CD4-positive, alpha-beta T cell treated with Interleukin-12 subunit alpha and Interleukin-12 subunit beta, for 1 hour (primary cell): Measurements from ENCODE around the gene HGFAC.
"Not testable (repeated sequence)": the region's sequence is repeated elsewhere in the genome, so short reads cannot be mapped to it uniquely, and the experiment has no call there.

Source experiments
- DNase-seq: peaks from one replicate; pipeline ENCODE4 v3.0.0-alpha.2; 2020

HGFAC gene

DNA sequence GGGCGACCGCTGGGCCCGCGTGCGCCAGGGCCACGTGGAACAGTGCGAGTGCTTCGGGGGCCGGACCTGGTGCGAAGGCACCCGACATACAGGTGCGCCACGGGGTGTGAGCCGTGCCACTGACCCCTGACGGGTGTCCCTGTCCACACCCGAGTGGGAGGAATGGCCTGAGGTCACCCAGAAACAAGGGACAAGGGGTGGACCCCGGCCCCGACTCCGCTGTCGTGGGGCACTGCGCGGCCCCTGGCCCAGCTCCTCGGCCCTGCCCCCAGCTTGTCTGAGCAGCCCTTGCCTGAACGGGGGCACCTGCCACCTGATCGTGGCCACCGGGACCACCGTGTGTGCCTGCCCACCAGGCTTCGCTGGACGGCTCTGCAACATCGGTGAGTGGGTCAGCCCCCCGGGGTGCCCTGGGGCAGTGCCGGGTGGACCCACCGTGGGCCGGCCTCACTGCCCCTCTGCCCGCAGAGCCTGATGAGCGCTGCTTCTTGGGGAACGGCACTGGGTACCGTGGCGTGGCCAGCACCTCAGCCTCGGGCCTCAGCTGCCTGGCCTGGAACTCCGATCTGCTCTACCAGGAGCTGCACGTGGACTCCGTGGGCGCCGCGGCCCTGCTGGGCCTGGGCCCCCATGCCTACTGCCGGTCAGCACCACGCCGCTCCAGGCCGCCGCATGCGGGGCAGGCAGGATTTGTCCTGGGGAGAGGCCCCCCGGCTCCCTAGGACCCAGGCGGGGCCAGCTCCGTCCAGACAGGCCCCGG, 2.8 kb downstream of the HGFAC start:
- DNase-seq = no peak

DNA sequence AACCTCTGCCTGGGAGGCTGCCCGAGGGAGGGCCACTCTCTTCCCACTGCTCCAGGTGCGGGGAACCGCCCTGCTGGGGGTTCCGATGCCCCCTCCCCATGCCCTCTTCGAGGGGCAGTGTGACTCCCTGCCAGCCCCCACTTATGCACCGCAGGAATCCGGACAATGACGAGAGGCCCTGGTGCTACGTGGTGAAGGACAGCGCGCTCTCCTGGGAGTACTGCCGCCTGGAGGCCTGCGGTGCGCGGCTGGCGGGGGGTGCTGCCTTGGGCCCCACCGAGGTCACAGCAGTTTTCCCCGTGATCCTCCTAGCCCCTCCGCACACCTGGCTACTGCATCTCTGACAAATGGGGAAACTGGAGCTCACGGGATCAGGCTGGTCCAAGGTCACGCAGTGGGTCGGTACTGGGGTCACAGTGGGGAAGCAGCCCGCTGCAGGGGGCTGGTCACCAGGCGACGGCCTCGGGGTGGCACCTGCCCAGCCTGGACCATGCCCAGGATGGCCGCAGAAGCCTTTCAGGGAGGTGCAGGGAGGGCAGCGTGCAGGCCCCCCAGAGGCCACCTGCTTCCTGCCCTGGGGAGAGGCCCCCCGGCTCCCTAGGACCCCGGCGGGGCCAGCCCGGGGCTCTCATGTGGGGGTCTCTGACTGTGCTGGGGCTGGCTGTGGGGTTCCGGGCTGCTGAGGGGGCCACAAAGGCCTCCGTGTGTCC, 3.5 kb downstream of the HGFAC start:
- no peak for DNase-seq

DNA sequence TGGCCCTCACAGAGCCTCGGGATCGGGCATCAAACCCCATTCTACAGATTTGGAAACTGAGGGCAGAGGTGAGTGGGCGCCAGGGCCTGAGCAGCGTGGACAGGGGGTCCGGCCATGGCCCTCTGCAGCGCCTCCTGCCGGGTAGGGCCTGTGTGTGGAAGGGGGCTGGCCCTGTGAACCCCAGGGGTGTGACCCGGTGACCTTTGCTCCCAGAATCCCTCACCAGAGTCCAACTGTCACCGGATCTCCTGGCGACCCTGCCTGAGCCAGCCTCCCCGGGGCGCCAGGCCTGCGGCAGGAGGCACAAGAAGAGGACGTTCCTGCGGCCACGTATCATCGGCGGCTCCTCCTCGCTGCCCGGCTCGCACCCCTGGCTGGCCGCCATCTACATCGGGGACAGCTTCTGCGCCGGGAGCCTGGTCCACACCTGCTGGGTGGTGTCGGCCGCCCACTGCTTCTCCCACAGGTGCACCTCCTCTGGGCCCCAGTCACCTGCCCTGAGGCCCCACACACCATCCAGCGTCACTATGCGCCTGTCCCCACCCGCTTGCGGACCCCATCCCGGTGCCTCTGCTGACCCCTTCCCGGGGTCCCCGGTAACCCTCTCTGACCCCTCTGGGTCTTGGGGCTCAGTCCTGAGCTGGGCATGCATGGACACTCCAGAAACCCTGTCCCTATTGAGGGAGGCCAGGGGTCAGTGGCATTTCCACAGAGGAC, 4.2 kb downstream of the HGFAC start:
- no peak for DNase-seq

DNA sequence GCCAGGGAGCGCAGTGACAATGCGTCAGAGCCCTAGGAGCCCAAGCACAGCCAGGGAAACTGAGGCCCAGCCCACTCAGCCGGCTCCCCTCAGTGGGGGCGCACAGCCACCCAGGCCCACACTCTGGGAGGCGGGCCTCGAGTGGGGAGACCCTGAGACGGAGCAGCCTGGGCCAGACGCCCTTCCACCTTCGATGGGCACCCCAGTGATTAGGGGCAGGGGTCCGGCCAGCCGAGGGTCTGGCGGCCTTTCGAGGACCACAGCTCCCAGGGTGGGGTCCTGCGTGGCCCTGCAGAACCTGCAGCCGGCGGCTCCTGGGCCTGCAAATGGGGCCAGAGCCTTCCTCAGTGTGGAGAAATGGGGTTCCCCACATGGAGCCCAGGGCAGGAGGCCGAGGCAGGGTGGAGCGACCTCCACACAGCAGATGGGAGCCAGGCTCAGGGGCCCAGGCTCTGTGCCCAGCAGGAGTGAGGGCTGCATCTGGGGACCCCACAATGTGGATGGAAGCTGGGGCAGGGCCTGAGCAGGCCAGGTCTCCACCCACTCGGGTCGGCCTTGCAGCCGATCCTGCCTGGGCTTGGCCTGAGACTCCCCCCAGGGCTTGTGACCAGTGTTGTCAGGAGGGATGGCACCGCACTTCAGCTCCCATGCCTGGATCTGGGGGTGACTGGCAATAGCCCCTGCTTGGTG, 5.0 kb downstream of the HGFAC start:
- no peak for DNase-seq

DNA sequence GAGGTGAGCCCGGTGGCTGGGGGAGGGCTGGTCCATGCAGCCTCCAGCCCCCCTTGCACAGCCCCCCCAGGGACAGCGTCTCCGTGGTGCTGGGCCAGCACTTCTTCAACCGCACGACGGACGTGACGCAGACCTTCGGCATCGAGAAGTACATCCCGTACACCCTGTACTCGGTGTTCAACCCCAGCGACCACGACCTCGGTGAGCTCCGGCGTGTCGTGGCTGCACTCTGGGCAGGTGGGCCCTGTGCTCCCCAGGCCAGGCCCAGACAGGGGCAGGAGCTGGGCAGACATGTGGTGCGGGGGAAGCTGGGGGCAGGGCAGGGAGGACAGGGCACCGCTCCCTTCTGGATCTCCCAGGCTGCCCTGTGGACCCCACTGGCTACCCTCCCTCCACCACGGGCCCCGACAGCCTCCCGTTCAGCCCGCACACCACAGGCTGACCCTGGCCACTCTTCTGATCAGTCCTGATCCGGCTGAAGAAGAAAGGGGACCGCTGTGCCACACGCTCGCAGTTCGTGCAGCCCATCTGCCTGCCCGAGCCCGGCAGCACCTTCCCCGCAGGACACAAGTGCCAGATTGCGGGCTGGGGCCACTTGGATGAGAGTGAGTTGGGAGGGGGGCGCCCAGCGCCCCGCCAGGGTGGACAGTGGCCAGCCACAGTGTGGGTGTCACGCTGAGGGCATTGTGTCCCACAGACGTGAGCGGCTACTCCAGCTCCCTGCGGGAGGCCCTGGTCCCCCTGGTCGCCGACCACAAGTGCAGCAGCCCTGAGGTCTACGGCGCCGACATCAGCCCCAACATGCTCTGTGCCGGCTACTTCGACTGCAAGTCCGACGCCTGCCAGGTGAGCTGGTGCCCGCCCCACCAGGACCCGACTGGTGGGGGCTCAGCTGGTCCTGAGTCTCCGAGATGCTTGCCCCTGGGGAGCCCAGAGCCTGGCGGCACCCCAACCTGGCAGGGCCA, 5.9 kb downstream of the HGFAC start:
- DNase-seq = no peak

DNA sequence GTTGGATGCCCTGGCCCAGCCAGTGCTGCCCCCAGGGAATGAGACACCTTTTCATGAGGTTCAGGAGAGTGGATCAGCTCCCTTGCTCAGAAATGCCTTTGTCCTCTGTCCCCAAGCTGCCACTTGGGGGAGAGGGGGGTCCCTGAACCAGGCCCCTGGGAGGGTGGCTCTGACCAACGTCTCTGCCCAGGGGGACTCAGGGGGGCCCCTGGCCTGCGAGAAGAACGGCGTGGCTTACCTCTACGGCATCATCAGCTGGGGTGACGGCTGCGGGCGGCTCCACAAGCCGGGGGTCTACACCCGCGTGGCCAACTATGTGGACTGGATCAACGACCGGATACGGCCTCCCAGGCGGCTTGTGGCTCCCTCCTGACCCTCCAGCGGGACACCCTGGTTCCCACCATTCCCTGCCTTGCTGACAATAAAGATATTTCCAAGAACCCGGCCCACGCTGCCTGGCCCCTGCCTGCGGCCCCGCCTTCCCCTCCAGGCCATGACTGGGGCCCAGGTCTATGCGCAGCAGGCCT, 7.3 kb downstream of the HGFAC start:
- no peak for DNase-seq

DNA sequence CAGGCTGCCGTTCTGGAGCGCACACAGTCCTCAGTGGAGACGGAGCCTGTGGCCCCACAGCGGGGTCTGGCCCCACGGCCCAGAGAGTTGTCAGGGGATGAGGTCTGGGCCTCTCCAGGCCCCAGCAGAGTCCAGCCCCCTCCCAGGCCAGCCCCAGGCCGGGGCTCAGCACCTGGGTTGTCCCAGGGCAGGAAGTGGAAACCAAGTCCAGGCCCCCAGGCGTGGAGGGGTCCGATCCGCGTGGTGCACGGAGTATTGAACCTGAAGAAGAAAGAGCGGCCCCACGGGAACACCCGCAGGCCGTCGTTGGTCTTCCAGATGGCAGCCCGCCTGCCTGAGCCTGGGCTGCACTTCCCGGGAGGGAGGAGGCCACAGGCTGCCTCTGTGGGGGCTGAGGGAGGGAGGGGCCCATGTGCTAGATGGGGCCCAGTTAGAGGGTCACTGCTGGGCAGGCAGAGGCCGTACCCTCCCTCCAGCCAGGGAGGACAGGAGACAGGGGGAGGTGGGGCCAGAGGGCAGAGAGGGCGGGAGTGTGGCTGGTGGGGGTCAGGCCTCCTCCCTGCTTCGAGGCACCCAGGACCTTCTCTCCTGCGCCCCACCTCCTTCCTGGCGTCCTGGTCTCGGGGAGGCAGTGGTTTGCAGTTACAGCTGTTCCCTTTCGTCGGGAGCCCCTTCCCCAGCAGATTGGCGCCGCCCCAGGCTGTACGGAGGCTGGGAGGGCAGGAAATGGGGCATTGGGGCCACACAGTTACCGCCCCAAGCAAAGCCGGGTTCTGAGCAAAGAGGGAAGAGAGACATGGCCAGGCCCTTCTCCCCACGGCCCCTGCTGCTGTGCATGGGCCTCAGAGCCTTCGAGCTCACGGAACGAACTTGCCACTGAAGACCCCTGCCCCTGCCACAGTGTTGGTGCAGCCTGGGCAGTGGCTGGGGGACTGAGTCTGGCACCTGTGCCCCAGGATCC, 8.1 kb downstream of the HGFAC start:
- DNase-seq = no peak

DNA sequence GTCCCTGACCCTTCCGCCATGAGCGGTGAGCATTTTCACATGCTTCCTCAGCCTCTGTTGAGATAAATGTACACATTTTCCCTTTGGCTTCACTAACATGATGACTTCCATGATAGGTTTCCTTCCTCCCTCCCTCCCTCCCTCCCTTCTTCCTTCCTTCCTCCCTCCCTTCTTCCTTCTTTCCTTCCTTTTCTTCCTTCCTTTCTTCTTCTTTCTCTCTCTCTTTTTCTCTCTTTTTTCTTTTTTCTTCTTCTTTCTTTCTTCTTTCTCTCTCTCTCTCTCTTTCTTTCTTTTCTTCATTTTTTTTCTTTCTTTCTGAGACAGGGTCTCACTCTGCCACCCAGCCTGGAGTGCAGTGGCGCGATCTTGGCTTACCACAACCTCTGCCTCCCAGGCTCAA, 8.9 kb downstream of the HGFAC start:
- DNase-seq = no peak

DNA sequence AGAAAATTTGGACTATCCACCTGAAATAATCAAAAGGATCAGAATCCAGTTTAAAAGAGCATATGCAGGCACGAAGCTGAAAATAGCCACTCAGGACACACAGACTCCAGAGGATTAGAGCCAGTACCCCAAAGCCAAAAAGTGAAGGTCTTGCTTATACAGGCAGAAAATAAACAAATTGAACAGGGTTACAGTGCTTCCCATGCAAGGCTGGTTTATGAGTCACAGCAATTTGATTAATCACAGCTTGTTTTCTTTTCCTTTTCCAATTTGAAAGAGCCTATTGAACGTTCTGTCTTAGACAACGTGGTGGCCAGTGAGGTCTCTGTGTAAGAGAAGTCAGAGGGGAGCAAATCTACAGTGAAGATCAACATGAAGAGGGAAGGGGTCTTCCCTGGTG, 10.2 kb downstream of the HGFAC start:
- no peak for DNase-seq

DNA sequence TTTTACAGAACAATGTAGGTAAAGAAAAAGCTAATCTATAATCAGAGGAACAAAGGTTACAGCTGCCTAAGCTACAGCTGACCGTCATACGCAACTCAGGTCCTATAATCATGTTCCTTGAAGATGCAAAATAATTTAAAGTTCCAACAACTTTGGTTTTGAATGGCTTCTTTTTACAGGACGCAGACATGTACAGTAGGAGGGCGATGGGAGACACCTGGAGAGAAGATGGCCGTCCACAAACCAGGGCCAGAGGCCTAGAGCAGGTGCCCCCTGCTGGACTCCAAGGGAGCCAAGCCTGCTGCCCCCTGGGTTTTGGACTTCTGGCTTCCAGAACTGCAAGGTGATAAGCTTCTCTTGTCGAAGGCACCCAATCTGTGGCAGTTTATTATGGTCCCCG, 10.6 kb downstream of the HGFAC start:
- no peak for DNase-seq

DNA sequence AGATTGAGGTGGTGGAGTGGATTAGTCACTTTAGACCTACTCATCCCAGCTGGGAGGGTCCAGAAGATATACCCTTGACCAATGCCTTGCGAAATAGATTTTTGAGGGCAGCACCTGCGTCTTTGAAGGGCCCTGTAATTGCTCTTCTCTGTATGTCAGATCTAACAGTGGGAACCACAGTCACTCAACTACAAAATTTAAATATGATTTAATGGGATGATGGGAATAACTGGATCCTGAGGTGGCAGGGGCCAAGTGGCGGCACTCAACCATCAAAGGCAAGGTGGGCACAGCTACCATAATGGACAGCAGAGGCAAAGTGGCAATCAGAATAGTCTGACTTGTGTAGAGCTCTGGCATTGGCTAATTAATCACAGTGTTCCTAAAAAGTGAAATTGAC, 13.8 kb downstream of the HGFAC start:
- DNase-seq = not testable (repeated sequence)

DNA sequence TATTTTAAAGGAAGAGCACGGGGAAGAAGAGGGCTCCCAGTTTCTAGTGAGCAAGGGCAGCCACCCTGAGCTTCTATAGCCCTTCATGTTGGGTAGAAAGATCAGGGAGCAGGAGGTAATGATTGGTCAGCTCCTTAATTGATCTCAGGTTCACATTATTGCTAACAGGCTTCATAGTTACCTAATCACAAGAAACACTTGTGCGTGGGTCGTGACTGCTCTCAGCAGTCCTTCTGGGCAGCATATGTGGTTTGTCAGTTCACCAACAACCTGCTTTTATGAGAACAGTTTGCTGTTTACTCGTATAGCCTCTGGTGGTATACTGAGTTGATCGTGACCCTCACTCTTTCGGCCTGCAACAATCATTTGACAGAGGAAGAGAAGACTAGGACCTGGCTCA, 16.6 kb downstream of the HGFAC start:
- no peak for DNase-seq

DNA sequence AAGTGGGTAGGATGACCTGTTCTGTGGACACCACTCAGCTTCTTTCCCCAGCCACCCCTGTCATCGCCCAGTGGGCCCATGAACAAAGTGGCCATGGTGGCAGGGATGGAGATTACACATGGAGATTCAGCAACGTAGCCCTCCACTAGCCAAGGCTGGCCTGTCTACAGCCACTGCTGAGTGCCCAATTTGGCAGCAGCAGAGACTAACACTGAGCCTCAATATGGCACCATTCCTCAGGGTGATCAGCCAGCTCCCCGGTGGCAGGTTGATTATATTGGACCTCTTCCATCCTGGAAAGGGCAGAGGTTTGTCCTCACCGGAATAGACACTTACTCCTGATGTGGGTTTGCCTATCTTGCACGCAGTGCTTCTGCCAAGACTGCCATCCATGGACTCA, 17.4 kb downstream of the HGFAC start:
- not testable (repeated sequence) for DNase-seq

DNA sequence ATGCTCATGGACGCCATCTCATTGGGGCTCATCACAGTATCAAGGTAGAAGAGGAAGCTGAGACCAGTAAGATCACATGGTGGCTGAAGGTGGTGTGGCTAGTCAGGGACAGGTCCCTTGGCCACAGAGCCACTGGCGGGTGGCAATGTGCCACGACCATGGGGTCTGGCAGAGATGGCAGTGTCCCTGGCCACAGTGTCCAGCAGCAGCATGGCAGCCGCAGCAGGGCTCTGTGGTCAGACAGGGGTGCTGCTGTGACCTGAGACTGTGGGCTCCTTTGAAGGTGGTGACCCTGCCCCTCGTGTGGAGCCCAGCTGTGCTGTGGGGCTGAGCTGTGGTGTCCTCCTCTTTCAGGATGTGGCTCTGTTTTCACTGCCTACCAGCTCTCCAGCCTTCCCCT, 19.2 kb downstream of the HGFAC start:
- DNase-seq = no peak

DNA sequence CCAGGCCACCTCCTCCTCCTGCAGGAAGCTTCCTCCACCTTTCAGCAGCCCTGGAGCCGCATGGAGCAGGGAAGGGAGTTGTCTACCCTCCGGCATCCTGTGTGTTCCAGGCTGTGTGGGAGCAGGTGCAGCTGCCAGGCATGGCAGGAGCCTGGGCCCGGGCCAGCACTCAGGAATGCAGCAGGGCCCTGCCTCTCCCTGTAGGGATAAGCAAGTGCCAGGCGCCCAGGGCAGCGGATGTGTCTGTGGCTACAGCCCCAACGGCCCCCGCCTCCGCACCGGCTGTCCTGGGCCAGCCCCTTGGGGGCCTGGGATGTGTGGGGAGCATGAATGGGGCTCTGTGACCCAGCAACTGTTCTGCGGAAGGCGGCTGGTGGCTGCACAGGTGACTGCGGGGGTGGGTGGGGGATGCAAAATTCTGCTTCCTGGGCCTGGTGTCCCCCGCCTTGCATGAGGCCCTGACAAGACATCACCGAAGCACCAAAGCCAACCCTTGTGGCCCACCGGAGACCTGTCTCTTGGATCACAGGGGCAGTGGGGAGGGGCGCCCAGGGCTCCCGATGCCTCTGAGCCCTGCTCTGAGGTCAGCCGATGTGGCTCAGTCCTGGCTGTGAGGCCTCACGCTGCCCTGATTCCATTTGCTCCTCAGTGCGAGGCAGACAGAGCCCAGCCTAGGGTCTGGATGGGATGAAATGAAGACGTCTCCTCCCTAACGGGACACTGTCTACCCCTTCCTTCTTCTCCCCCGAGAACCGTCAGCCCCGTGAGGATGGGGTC, 19.9 kb downstream of the HGFAC start:
- no peak for DNase-seq

DNA sequence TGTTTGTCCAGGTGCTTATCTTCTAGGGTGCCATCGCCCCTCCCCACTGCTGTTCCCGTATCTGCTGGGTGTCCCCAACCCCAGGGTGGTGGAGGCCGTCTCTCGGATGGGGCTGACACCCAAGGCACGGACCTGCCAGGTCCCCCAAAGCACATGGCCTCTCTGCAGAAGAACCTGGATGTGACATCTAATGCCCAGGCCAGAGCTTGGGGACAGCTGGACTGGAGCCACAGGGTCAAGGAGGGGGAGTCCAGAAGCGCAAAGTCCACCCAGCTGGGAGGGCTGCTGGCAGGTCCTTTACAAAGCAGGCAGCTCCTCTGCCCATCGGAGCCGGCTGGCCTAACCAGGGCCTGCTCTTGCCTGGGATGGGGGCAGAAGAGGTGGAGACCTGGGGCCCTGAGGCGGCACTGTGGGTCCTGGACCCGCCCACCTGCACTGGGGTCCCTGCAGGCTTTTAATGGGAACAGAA, 20.6 kb downstream of the HGFAC start:
- DNase-seq = no peak

DNA sequence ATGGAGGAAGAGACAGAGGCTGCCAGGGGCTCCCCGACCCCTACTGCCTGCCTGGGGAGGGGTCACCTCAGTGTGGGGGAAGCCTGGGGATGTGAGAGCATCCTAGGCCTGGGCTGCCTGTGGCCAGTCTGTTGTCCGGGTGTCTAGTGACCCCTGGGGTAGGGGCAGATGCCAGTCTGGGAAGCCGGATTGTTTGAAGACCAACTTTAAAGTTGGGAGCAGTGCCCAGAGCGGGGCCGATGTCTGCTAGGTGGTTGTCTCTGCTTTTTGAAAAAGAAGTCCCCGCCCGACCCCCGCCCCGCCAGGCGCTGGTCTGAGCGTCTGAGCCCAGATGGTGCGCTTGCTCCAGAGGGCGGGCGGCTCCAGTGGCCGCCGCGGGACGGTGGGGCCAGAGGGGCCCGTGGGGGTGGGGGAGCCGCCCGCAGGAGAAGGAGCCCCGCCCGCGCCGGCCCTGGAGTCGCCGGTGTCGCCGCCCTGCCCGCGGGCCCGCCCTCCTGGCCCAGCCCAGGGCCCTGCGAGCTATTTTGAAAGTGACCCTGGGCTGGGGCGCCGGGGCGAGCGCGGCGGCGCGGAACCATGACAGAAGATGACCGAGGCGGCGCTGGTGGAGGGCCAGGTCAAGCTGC, 21.1 kb downstream of the HGFAC start, which contains the start of gene DOK7:
DOK7 (plus strand) TSS at position 517 of the 626 bp plus-strand sequence; CDS start at position 587, 70 bp downstream.
- DNase-seq = no peak

DNA sequence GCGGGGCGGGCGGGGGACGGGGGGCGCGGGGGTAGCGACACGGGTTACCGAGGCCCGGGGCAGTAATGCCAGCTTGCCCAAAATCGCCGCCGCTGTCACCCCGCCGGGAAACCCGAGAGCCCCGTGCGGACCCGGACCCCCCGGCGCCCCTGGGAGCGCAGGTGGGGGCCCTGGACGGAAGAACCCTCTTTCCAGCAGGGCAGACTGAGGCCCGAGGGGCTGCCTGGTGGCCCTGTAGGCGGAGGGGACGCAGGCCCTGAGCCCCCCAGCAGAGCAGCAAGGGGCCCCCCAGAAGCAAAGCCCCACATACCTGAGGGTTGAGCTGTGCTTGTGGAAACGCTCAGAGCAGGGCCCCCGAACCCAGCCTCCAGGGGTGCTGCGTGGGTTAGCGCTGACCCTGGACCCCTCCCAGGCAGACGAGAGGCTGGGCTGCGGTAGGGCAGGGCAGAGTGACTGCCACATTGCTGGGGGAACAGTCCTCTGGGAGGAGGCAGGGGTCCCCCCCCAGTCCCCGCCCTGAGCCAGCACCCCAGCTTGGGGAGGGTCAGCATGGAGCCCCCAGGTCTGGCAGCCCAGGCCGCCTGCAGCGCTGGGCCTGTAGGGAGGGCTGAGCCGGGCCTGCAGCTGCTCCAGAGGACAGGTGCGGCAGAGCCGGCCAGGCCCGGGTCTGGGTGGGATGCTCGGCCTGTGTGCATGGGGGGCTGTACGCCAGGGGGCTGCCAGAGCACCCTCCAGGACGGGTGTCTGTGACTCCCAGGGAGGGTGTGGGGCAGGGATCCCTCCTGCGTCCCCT, 22.0 kb downstream of the HGFAC start:
- DNase-seq = no peak
